Measurements from ENCODE around the gene CENPO. TPM values are rescaled to one million over a fixed set of nuclear protein-coding genes. Genes with fewer than 3 reads are reported as not detected.

Gene CENPO
- total RNA-seq (2014; rRNA removed; shearing (Covaris generic)) (52.4 and 53.6 TPM in 2 replicates), total RNA-seq (2022) (59.2 and 65.1 TPM in 2 replicates), Bru-seq, nascent RNA (percentile 93 among the genes with signal in this experiment), BruChase-seq, experiment 1, labeled RNA remaining after a 6-hour chase (percentile 93 among the genes with signal in this experiment), BruChase-seq, experiment 2, labeled RNA remaining after a 2-hour chase (percentile 94 among the genes with signal in this experiment)
- long read RNA-seq, full-length matches to known transcripts, result 26 of 83 reads
- long read RNA-seq, partial matches to known transcripts, result 7 of 83 reads
- long read RNA-seq, other reads (novel, unspliced or antisense), result 50 of 83 reads

- peaks cover 63% of the 10 kb centered on the region for H3K79me2 ChIP-seq (ENCODE audit: insufficient read depth, low read depth, low read length)
- peak; percentile 97 for DNase-seq (ENCODE audit: low spot score)
- POLR2A ChIA-PET, result interaction anchor here (0.7 to 1.7 kb wide), 11 partner anchors 9 to 306 kb away, joined by 3 to 6 read pairs (median 4); no protein-coding TSS in a partner anchor
- TF ChIP-seq EZH2phosphoT487 (IDR thresholded peaks at IDR 0.05; ENCODE audit: borderline replicate concordance, low read depth, low read length) (no peak), CTCF (conservative IDR thresholded peaks at IDR 0.05; ENCODE audit: low read length) (peak; percentile 54)
- H2AFZ ChIP-seq (ENCODE audit: low read length), result peak within 1 kb of the TSS; percentile 77
- H3K9me2 ChIP-seq (ENCODE audit: insufficient read depth, low read length), result no peaks in the 10 kb centered on the region
- CTCF ChIA-PET (ENCODE audit: unreplicated experiment), result interaction anchor here (0.5 kb wide), 1 partner anchor 47 kb away, joined by 3 read pairs; no protein-coding TSS in a partner anchor
- peaks cover 30% of the 10 kb centered on the region for H3K4me1 ChIP-seq (ENCODE audit: insufficient read depth, low read length, poor library complexity, severe bottlenecking)
- H3K4me3 ChIP-seq (ENCODE audit: low read depth, low read length, poor library complexity, severe bottlenecking), result peak within 1 kb of the TSS; percentile 91
- peak within 1 kb of the TSS; percentile 82 for H3K27ac ChIP-seq (ENCODE audit: low read depth, low read length, poor library complexity, severe bottlenecking)
- H3K4me2 ChIP-seq (ENCODE audit: low read length), result peak within 1 kb of the TSS; percentile 90
- intact Hi-C loops (cut with micrococcal nuclease; ENCODE audit: unreplicated experiment), result loop anchor here (2.0 to 5.0 kb wide), 2 partner anchors 180 to 301 kb away; partner anchors contain the start of gene NCOA1
- H4K20me1 ChIP-seq (ENCODE audit: insufficient read depth, low read length), result peaks cover 6% of the 10 kb centered on the region; the same call in 1 of the 2 replicates
- BruUV-seq (replicated peaks), result no TSS peak
- H3K36me3 ChIP-seq (ENCODE audit: insufficient read depth, low read length), result peaks cover 39% of the 10 kb centered on the region
- no peaks in the 10 kb centered on the region for H3K9me3 ChIP-seq (ENCODE audit: low read length)
These were observed at the start of gene CENPO, which contains the start of gene PTRHD1 for GRCh38 chr2:24792874-24793760. Gene CENPO, plus strand, starts transcription at chr2:24793425. Its CDS starts 495 bp downstream, at chr2:24793920. Gene PTRHD1, minus strand, starts transcription at chr2:24793391. Its CDS starts 14 bp downstream, at chr2:24793377.

GRCh38 chr2:24743924-24744323 lies 49.3 kb upstream of the CENPO start:
- Histone ChIP-seq H3K9me3 (ENCODE audit: low read length) (no peaks in the 10 kb centered on the region), H3K36me3 (ENCODE audit: insufficient read depth, low read length) (no peaks in the 10 kb centered on the region), H4K20me1 (ENCODE audit: insufficient read depth, low read length) (no peaks in the 10 kb centered on the region), H3K27ac (ENCODE audit: low read depth, low read length, poor library complexity, severe bottlenecking) (no peak overlapping the region), H3K9me2 (ENCODE audit: insufficient read depth, low read length) (no peaks in the 10 kb centered on the region), H3K4me2 (ENCODE audit: low read length) (no peak overlapping the region), H3K4me1 (ENCODE audit: insufficient read depth, low read length, poor library complexity, severe bottlenecking) (peaks cover 4% of the 10 kb centered on the region), H3K79me2 (ENCODE audit: insufficient read depth, low read depth, low read length) (no peaks in the 10 kb centered on the region), H2AFZ (ENCODE audit: low read length) (no peak overlapping the region), H3K4me3 (ENCODE audit: low read depth, low read length, poor library complexity, severe bottlenecking) (no peak overlapping the region)
- BruUV-seq (replicated peaks), result no TSS peak
- ChIA-PET POLR2A (no interaction called here), CTCF (ENCODE audit: unreplicated experiment) (no interaction called here)
- no peak for TF ChIP-seq CTCF (conservative IDR thresholded peaks at IDR 0.05; ENCODE audit: low read length)
- no peak for TF ChIP-seq EZH2phosphoT487 (IDR thresholded peaks at IDR 0.05; ENCODE audit: borderline replicate concordance, low read depth, low read length)
- no peak for DNase-seq (ENCODE audit: low spot score)
- intact Hi-C loops (cut with micrococcal nuclease; ENCODE audit: unreplicated experiment), result no loop called here
